K562 (cell line): ENCODE data around the gene HMBS. TPM values are rescaled to one million over a fixed set of nuclear protein-coding genes. Genes with fewer than 3 reads are reported as not detected.

Experiments used
- CUX1 ChIP-seq: fragments of 200-800 bp; sonication (Bioruptor generic); IDR thresholded peaks from 2 replicates; pipeline ENCODE4 v1.6.1; 2016; ENCODE audit warnings: missing genetic modification characterization, missing compliant biosample characterization
- GABPA ChIP-seq: fragments of 200-800 bp; sonication (Bioruptor generic); conservative IDR thresholded peaks from 2 replicates; pipeline ENCODE4 v1.6.1; 2016; ENCODE audit warnings: low read depth, missing genetic modification characterization, missing compliant biosample characterization
- HBP1 ChIP-seq: fragments of 450-650 bp; formaldehyde crosslinking; IDR thresholded peaks from 2 replicates; pipeline ENCODE4 v1.4.0; 2022; ENCODE audit warnings: missing genetic modification characterization
- HCFC1 ChIP-seq: IDR thresholded peaks from 2 replicates; pipeline ENCODE4 v1.6.1; 2012; ENCODE audit warnings: low read depth, low read length, improper control_type of control experiment
- PTRF ChIP-seq: fragments of 450-650 bp; IDR thresholded peaks from 2 replicates; pipeline ENCODE4 v1.6.1; 2016; ENCODE audit warnings: mild to moderate bottlenecking, missing genetic modification characterization, missing compliant biosample characterization
- SIN3B ChIP-seq: fragments of 450-650 bp; IDR thresholded peaks from 2 replicates; pipeline ENCODE4 v1.6.1; 2017; ENCODE audit warnings: low read depth, mild to moderate bottlenecking, moderate library complexity
- ZHX1 ChIP-seq: fragments of 150-350 bp; conservative IDR thresholded peaks from 2 replicates; pipeline ENCODE4 v1.6.1; 2014; ENCODE audit warnings: low read length
- ZNF592 ChIP-seq: fragments of 450-650 bp; IDR thresholded peaks from 2 replicates; pipeline ENCODE4 v1.6.1; 2017; ENCODE audit warnings: antibody characterized with exemption, mild to moderate bottlenecking
- polyA plus RNA-seq, 8 experiments: library from polyadenylated mRNA; depleted of rRNA in 4 of 8; stranded (reverse) in 5 of 8; unstranded in 3 of 8; fragments of >200 nt; fragmentation: Nextera tagmentation in 2 of 8; fragmentation: Illumina TruSeq in 1 of 8; extraction: Ambion mirVana in 2 of 8; extraction: Trizol in 1 of 8; gene quantifications; 2 replicates each; pipeline versions ENCODE4 v1.2.1 to v1.2.3, GENCODE V29; 2011 to 2014; ENCODE audit warnings: inconsistent platforms in 1 of 8, missing spikeins in 1 of 8
- total RNA-seq, 7 experiments: library from RNA; depleted of rRNA in 6 of 7; stranded (reverse); fragments of >200 nt in 6 of 7; fragmentation: Illumina TruSeq in 2 of 7; extraction: Trizol in 2 of 7; gene quantifications; 2 replicates each; pipeline versions ENCODE4 v1.2.1 to v1.2.3, GENCODE V29; 2011 to 2021; ENCODE audit warnings: low replicate concordance in 1 of 7

The HMBS gene
- total and polyA plus RNA-seq, 9 of the 15 experiments (the other 6 are each of a cell fraction or from before 2014, with no cell fraction given): 56.9 to 385 (median 286) TPM

- TF ChIP-seq CUX1 (CRISPR knock-in tag): no peak
- TF ChIP-seq SIN3B: peak; percentile 54; the same call in 1 of the 2 replicates
- TF ChIP-seq PTRF: peak; percentile 39; the same call in 1 of the 2 replicates
- TF ChIP-seq HCFC1: no peak; the same call in none of the 2 replicates
- TF ChIP-seq HBP1 (CRISPR knock-in tag): no peak
- peak; percentile 86 for TF ChIP-seq ZNF592
- no peak for TF ChIP-seq ZHX1
- TF ChIP-seq GABPA (tag): peak; percentile 89
Measured at GRCh38 chr11:119121008-119121810, 36.5 kb downstream of the HMBS start, which contains the start of gene HINFP (continued).
